SU-DHL-6 (cell line): ENCODE data around the gene EFCAB6.

Experiments
- H2AFZ ChIP-seq: fragments of 200-600 bp; sonication (generic); 2 replicates; pipeline ENCODE4 v1.6.1; 2014; ENCODE audit warnings: low read depth, mild to moderate bottlenecking, moderate library complexity, mixed read lengths, antibody characterized with exemption, low read length; ENCODE audit not compliant: severe bottlenecking
- H3F3A ChIP-seq: fragments of 200-600 bp; shearing (Covaris generic); 2 replicates; pipeline ENCODE4 v1.6.0; 2016; ENCODE audit warnings: antibody characterized with exemption, mild to moderate bottlenecking; ENCODE audit not compliant: insufficient read depth
- H3K27ac ChIP-seq: fragments of 200-600 bp; sonication (generic); 2 replicates; pipeline ENCODE4 v1.5.1; 2016; ENCODE audit warnings: low read depth, mild to moderate bottlenecking, low read length, moderate library complexity, mixed read lengths
- H3K27me3 ChIP-seq: fragments of 200-600 bp; sonication (generic), shearing (Covaris generic); 2 replicates; pipeline ENCODE4 v1.6.0; 2014; ENCODE audit warnings: mild to moderate bottlenecking, low read length
- H3K36me3 ChIP-seq: fragments of 200-600 bp; sonication (generic); 2 replicates; pipeline ENCODE4 v1.6.1; 2014; ENCODE audit warnings: mild to moderate bottlenecking, low read length, mixed read lengths
- H3K4me2 ChIP-seq: fragments of 300-600, 200-600 bp; shearing (Covaris generic), sonication (generic); 2 replicates; pipeline ENCODE4 v1.6.0; 2014; ENCODE audit warnings: low read length, low read depth, mild to moderate bottlenecking; ENCODE audit not compliant: poor library complexity, severe bottlenecking
- H3K4me3 ChIP-seq: fragments of 200-600 bp; sonication (generic); 2 replicates; pipeline ENCODE4 v1.5.1; 2014; ENCODE audit warnings: antibody characterized with exemption, low read length, mild to moderate bottlenecking, mixed read lengths; ENCODE audit not compliant: insufficient read depth, poor library complexity, severe bottlenecking
- H3K79me2 ChIP-seq: fragments of 200-600 bp; sonication (generic); 2 replicates; pipeline ENCODE4 v1.6.1; 2014; ENCODE audit warnings: mild to moderate bottlenecking, low read length, moderate library complexity; ENCODE audit not compliant: insufficient read depth
- H3K9ac ChIP-seq: fragments of 200-600 bp; sonication (generic); 2 replicates; pipeline ENCODE4 v1.7.0; 2014; ENCODE audit warnings: mild to moderate bottlenecking, low read length
- H3K9me2 ChIP-seq: fragments of 200-600 bp; sonication (generic); replicated peaks from 2 replicates; pipeline ENCODE4 v1.6.1; 2014; ENCODE audit warnings: low read length; ENCODE audit not compliant: insufficient read depth
- H3K9me3 ChIP-seq: fragments of 200-600 bp; sonication (generic); 2 replicates; pipeline ENCODE4 v1.6.1; 2014; ENCODE audit warnings: low read length, mixed read lengths; ENCODE audit not compliant: insufficient read depth
- H4K20me1 ChIP-seq: fragments of 200-600 bp; sonication (generic); 2 replicates; pipeline ENCODE4 v1.6.1; 2014; ENCODE audit warnings: low read depth, mild to moderate bottlenecking, antibody characterized with exemption, low read length, moderate library complexity, mixed read lengths
- CTCF ChIP-seq: fragments of 200-600 bp; sonication (generic); IDR thresholded peaks from one replicate; pipeline ENCODE4 v1.5.1; 2017; ENCODE audit warnings: antibody characterized with exemption, mild to moderate bottlenecking, low read length, moderate library complexity; ENCODE audit not compliant: insufficient read depth, poor library complexity, severe bottlenecking
- EZH2phosphoT487 ChIP-seq: fragments of 200-600 bp; sonication (generic), shearing (Covaris generic); conservative IDR thresholded peaks from 2 replicates; pipeline ENCODE4 v1.6.1; 2018; ENCODE audit warnings: mild to moderate bottlenecking, antibody characterized with exemption, low read length, moderate library complexity, mixed read lengths

Gene EFCAB6

GRCh38 chr22:43860126-43860525 is 48.0 kb upstream of the EFCAB6 start:
- TF ChIP-seq CTCF, result no peak
- TF ChIP-seq EZH2phosphoT487, result no peak
- Histone ChIP-seq H4K20me1 (no peaks in the 10 kb centered on the region), H3K9ac (no peak overlapping the region), H3K4me3 (no peak overlapping the region), H3K27ac (no peak overlapping the region), H3K4me2 (no peak overlapping the region), H3K9me3 (no peaks in the 10 kb centered on the region), H3K27me3 (no peaks in the 10 kb centered on the region), H3F3A (no peaks in the 10 kb centered on the region), H2AFZ (no peak overlapping the region), H3K36me3 (no peaks in the 10 kb centered on the region), H3K79me2 (no peaks in the 10 kb centered on the region), H3K9me2 (no peaks in the 10 kb centered on the region)

- Histone ChIP-seq H3K4me2 (no peak overlapping the region), H3K9me2 (no peaks in the 10 kb centered on the region), H3K9me3 (no peaks in the 10 kb centered on the region), H3F3A (no peaks in the 10 kb centered on the region), H3K27me3 (no peaks in the 10 kb centered on the region), H4K20me1 (no peaks in the 10 kb centered on the region), H3K4me3 (no peak overlapping the region), H2AFZ (no peak overlapping the region), H3K36me3 (no peaks in the 10 kb centered on the region), H3K27ac (no peak overlapping the region), H3K79me2 (no peaks in the 10 kb centered on the region), H3K9ac (no peak overlapping the region)
- TF ChIP-seq CTCF (no peak), EZH2phosphoT487 (no peak)
Observed at GRCh38 chr22:43859621-43860020, 47.5 kb upstream of the EFCAB6 start.

- Histone ChIP-seq H3K9ac (no peak overlapping the region), H2AFZ (no peak overlapping the region), H3K9me2 (no peaks in the 10 kb centered on the region), H4K20me1 (no peaks in the 10 kb centered on the region), H3K36me3 (no peaks in the 10 kb centered on the region), H3K4me3 (no peak overlapping the region), H3K27ac (no peak overlapping the region), H3F3A (no peaks in the 10 kb centered on the region), H3K27me3 (no peaks in the 10 kb centered on the region), H3K4me2 (no peak overlapping the region), H3K79me2 (no peaks in the 10 kb centered on the region), H3K9me3 (no peaks in the 10 kb centered on the region)
- TF ChIP-seq CTCF (no peak), EZH2phosphoT487 (no peak)
Observed at GRCh38 chr22:43859176-43859575, 47.1 kb upstream of the EFCAB6 start.
